ENCODE results near the gene NEO1.

The NEO1 gene

DNA sequence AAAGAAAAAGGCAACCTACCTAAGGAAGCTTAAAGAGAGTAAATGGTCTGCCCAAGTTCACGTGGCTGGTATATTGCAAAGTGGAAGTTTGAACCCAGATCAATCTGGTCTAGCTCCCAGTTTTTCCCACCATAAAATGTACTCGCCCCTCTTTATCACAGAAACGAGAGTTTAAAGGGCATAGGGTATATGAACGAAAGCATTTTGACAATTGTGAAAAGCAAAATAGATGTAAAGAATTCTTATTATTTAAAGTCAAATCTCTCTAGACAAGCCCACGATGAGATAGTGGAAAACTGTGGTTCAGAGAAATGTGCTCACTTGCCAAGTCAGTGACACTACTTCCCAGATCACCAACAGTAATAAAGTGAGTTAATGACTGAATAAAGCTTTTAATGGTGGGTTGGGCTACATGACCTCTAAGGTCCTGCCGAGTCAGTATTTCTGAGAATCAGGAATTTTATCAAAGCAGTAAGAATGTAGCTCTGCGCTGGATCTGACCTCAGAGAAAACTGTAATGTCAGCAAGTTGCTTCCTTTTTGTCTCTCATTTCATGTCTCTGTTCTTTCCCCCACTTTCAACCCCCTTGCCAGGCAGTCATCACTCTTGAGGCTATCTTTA lies 23.3 kb upstream of the NEO1 start:
- Histone ChIP-seq H2BK15ac (ENCODE audit: low read length) (no peak overlapping the region), H2AFZ (ENCODE audit: low read length) (no peak overlapping the region), H4K91ac (ENCODE audit: low read depth, low read length, poor library complexity) (no peak overlapping the region), H3K79me1 (ENCODE audit: low read depth, low read length) (no peaks in the 10 kb centered on the region), H3K27ac (replicated peaks; ENCODE audit: low read length) (no peak overlapping the region), H3K23ac (ENCODE audit: low read depth, low read length, poor library complexity) (no peak overlapping the region), H3K18ac (ENCODE audit: low read length) (no peak overlapping the region), H3K4ac (ENCODE audit: low read length) (no peak overlapping the region), H4K8ac (ENCODE audit: low read depth, low read length) (no peak overlapping the region), H3K9ac (ENCODE audit: low read depth, low read length, poor library complexity) (no peak overlapping the region), H2BK5ac (ENCODE audit: low read length) (no peak overlapping the region), H3K9me3 (replicated peaks in 1 of 2; ENCODE audit: control insufficient read depth in 2 of 2, insufficient read depth in 1 of 2, low read depth in 1 of 2, low read length in 2 of 2) (no peaks in the 10 kb centered on the region), H3K27me3 (ENCODE audit: control insufficient read depth in 3 of 3, insufficient read depth in 3 of 3, low read depth in 1 of 3, low read length in 3 of 3) (no peaks in the 10 kb centered on the region), H3K14ac (ENCODE audit: low read length) (no peak overlapping the region), H3K4me1 (ENCODE audit: control insufficient read depth in 2 of 2, insufficient read depth in 1 of 2, low read depth in 1 of 2, low read length in 2 of 2) (peaks cover 0 to 3% of the 10 kb centered on the region in 2 donors), H3K36me3 (replicated peaks in 1 of 2; ENCODE audit: control insufficient read depth in 2 of 2, insufficient read depth in 2 of 2, low read length in 2 of 2) (no peaks in the 10 kb centered on the region), H3K4me2 (ENCODE audit: insufficient read depth, low read length, poor library complexity, severe bottlenecking) (no peak overlapping the region), H3K4me3 (ENCODE audit: low read length in 2 of 2) (no peak overlapping the region), H2BK12ac (ENCODE audit: low read length) (no peak overlapping the region), H2AK5ac (ENCODE audit: low read depth, low read length) (no peak overlapping the region), H2BK120ac (ENCODE audit: low read depth, low read length) (no peak overlapping the region)
- DNase-seq (ENCODE audit: low spot score), result no peak
- WGBS, 2 donors (ENCODE audit: extremely low coverage in 2 of 2, insufficient read length in 2 of 2, insufficient replicate concordance in 1 of 2), result no CpG with 5 or more reads among the region's 7 CpGs

DNA sequence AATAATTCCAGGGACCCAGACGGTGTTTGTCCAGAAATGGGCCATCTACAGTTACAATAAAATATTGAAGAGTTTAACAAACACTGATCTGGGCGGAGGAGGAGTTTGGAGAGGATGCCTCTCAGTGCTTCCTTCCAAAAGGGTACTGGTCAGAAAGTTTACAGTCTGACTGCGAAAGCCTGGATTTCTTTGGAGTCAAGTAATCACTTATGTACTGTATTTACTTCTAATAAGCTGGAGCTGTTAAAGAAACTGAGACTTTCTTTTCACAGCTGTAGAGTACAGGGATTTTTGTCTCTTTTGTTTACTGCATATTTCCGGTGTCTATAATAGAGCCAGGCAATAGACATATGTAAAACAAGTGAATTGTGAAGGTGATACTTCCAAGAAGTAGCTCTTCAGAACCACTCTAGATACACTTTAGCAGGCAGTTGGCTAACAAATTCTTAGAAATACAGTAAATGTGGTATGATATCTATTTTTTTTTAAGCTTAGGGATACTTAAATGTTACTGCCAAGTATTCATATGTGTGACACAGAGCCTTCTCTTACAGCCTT lies 22.1 kb upstream of the NEO1 start:
- Histone ChIP-seq H2AFZ (ENCODE audit: low read length) (no peak overlapping the region), H4K8ac (ENCODE audit: low read depth, low read length) (no peak overlapping the region), H3K4me2 (ENCODE audit: insufficient read depth, low read length, poor library complexity, severe bottlenecking) (no peak overlapping the region), H2BK15ac (ENCODE audit: low read length) (no peak overlapping the region), H2BK120ac (ENCODE audit: low read depth, low read length) (no peak overlapping the region), H2BK5ac (ENCODE audit: low read length) (no peak overlapping the region), H3K4ac (ENCODE audit: low read length) (no peak overlapping the region), H3K27ac (replicated peaks; ENCODE audit: low read length) (no peak overlapping the region), H2BK12ac (ENCODE audit: low read length) (no peak overlapping the region), H2AK5ac (ENCODE audit: low read depth, low read length) (no peak overlapping the region), H3K9ac (ENCODE audit: low read depth, low read length, poor library complexity) (no peak overlapping the region), H3K4me1 (ENCODE audit: control insufficient read depth in 2 of 2, insufficient read depth in 1 of 2, low read depth in 1 of 2, low read length in 2 of 2) (peaks cover 0 to 3% of the 10 kb centered on the region in 2 donors), H3K14ac (ENCODE audit: low read length) (no peak overlapping the region), H4K91ac (ENCODE audit: low read depth, low read length, poor library complexity) (no peak overlapping the region), H3K79me1 (ENCODE audit: low read depth, low read length) (no peaks in the 10 kb centered on the region), H3K27me3 (ENCODE audit: control insufficient read depth in 3 of 3, insufficient read depth in 3 of 3, low read depth in 1 of 3, low read length in 3 of 3) (no peaks in the 10 kb centered on the region), H3K4me3 (ENCODE audit: low read length in 2 of 2) (no peak overlapping the region), H3K9me3 (replicated peaks in 1 of 2; ENCODE audit: control insufficient read depth in 2 of 2, insufficient read depth in 1 of 2, low read depth in 1 of 2, low read length in 2 of 2) (no peaks in the 10 kb centered on the region), H3K18ac (ENCODE audit: low read length) (no peak overlapping the region), H3K36me3 (replicated peaks in 1 of 2; ENCODE audit: control insufficient read depth in 2 of 2, insufficient read depth in 2 of 2, low read length in 2 of 2) (no peaks in the 10 kb centered on the region), H3K23ac (ENCODE audit: low read depth, low read length, poor library complexity) (no peak overlapping the region)
- no peak for DNase-seq (ENCODE audit: low spot score)
- no CpG with 5 or more reads among the region's 4 CpGs for WGBS, 2 donors (ENCODE audit: extremely low coverage in 2 of 2, insufficient read length in 2 of 2, insufficient replicate concordance in 1 of 2)

DNA sequence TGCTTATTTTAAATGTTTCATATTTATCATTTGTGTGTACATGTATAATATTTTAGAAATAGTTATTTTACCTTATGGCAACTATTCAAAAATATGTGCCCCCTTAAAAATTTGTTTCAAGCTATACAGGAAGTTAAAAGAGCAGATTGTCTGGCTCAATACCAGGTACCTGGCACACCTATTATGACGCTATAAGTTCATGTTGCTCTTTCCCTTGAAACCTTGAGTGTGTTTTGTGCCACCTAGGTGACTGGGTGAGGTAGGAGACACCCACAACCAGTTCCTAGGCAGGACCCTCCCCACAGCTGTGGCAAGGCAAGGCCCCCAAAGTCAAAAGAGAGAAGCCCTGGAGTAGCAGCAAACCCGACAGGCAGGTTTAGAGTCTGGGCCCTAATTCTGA lies 20.6 kb upstream of the NEO1 start:
- Histone ChIP-seq H3K14ac (ENCODE audit: low read length) (no peak overlapping the region), H3K9me3 (replicated peaks in 1 of 2; ENCODE audit: control insufficient read depth in 2 of 2, insufficient read depth in 1 of 2, low read depth in 1 of 2, low read length in 2 of 2) (no peaks in the 10 kb centered on the region), H3K4me3 (ENCODE audit: low read length in 2 of 2) (no peak overlapping the region), H3K9ac (ENCODE audit: low read depth, low read length, poor library complexity) (no peak overlapping the region), H2BK15ac (ENCODE audit: low read length) (no peak overlapping the region), H2BK12ac (ENCODE audit: low read length) (no peak overlapping the region), H3K36me3 (replicated peaks in 1 of 2; ENCODE audit: control insufficient read depth in 2 of 2, insufficient read depth in 2 of 2, low read length in 2 of 2) (no peaks in the 10 kb centered on the region), H3K4me2 (ENCODE audit: insufficient read depth, low read length, poor library complexity, severe bottlenecking) (no peak overlapping the region), H3K27me3 (ENCODE audit: control insufficient read depth in 3 of 3, insufficient read depth in 3 of 3, low read depth in 1 of 3, low read length in 3 of 3) (no peaks in the 10 kb centered on the region), H2BK120ac (ENCODE audit: low read depth, low read length) (no peak overlapping the region), H3K4me1 (ENCODE audit: control insufficient read depth in 2 of 2, insufficient read depth in 1 of 2, low read depth in 1 of 2, low read length in 2 of 2) (peaks cover 0 to 3% of the 10 kb centered on the region in 2 donors), H3K4ac (ENCODE audit: low read length) (no peak overlapping the region), H4K91ac (ENCODE audit: low read depth, low read length, poor library complexity) (no peak overlapping the region), H4K8ac (ENCODE audit: low read depth, low read length) (no peak overlapping the region), H2AFZ (ENCODE audit: low read length) (no peak overlapping the region), H3K27ac (replicated peaks; ENCODE audit: low read length) (no peak overlapping the region), H3K79me1 (ENCODE audit: low read depth, low read length) (no peaks in the 10 kb centered on the region), H2AK5ac (ENCODE audit: low read depth, low read length) (no peak overlapping the region), H3K23ac (ENCODE audit: low read depth, low read length, poor library complexity) (no peak overlapping the region), H3K18ac (ENCODE audit: low read length) (no peak overlapping the region), H2BK5ac (ENCODE audit: low read length) (no peak overlapping the region)
- DNase-seq (ENCODE audit: low spot score), result no peak
- WGBS, 2 donors (ENCODE audit: extremely low coverage in 2 of 2, insufficient read length in 2 of 2, insufficient replicate concordance in 1 of 2), result no CpG with 5 or more reads among the region's 2 CpGs

DNA sequence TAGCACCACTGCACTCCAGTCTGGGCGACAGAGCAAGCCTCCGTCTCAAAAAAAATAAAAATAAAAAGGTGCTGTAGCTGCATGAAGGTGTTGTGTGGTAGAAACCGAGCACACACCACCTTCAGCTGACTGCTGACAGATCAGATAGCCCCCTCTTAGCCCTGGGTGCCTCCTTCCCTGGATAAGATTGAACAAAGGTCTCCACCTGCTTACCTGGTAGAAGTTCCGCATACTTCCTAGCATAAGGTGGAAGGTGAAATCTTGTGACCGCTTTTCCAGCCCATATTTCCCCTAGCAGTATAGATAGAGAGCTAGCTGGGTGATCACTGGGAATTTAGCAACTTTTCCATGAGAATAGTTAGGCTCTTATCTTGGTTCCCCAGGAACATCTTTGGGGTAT lies 18.7 kb upstream of the NEO1 start:
- Histone ChIP-seq H4K91ac (ENCODE audit: low read depth, low read length, poor library complexity) (no peak overlapping the region), H2AFZ (ENCODE audit: low read length) (no peak overlapping the region), H2AK5ac (ENCODE audit: low read depth, low read length) (no peak overlapping the region), H4K8ac (ENCODE audit: low read depth, low read length) (no peak overlapping the region), H3K4me2 (ENCODE audit: insufficient read depth, low read length, poor library complexity, severe bottlenecking) (no peak overlapping the region), H3K79me1 (ENCODE audit: low read depth, low read length) (no peaks in the 10 kb centered on the region), H2BK12ac (ENCODE audit: low read length) (no peak overlapping the region), H2BK15ac (ENCODE audit: low read length) (no peak overlapping the region), H3K4ac (ENCODE audit: low read length) (no peak overlapping the region), H3K27ac (replicated peaks; ENCODE audit: low read length) (no peak overlapping the region), H3K9me3 (replicated peaks in 1 of 2; ENCODE audit: control insufficient read depth in 2 of 2, insufficient read depth in 1 of 2, low read depth in 1 of 2, low read length in 2 of 2) (no peaks in the 10 kb centered on the region), H2BK5ac (ENCODE audit: low read length) (no peak overlapping the region), H3K4me1 (ENCODE audit: control insufficient read depth in 2 of 2, insufficient read depth in 1 of 2, low read depth in 1 of 2, low read length in 2 of 2) (peaks cover 3 to 6% of the 10 kb centered on the region in 2 donors), H3K36me3 (replicated peaks in 1 of 2; ENCODE audit: control insufficient read depth in 2 of 2, insufficient read depth in 2 of 2, low read length in 2 of 2) (no peaks in the 10 kb centered on the region), H3K9ac (ENCODE audit: low read depth, low read length, poor library complexity) (no peak overlapping the region), H2BK120ac (ENCODE audit: low read depth, low read length) (no peak overlapping the region), H3K4me3 (ENCODE audit: low read length in 2 of 2) (no peak overlapping the region), H3K14ac (ENCODE audit: low read length) (no peak overlapping the region), H3K18ac (ENCODE audit: low read length) (no peak overlapping the region), H3K27me3 (ENCODE audit: control insufficient read depth in 3 of 3, insufficient read depth in 3 of 3, low read depth in 1 of 3, low read length in 3 of 3) (no peaks in the 10 kb centered on the region), H3K23ac (ENCODE audit: low read depth, low read length, poor library complexity) (no peak overlapping the region)
- no peak for DNase-seq (ENCODE audit: low spot score)
- WGBS, 2 donors (ENCODE audit: extremely low coverage in 2 of 2, insufficient read length in 2 of 2, insufficient replicate concordance in 1 of 2), result no CpG with 5 or more reads among the region's 5 CpGs
